Measurements from ENCODE around the gene ZNF783. TPM values are rescaled to one million over a fixed set of nuclear protein-coding genes. Genes with fewer than 3 reads are reported as not detected.
"Not testable (repeated sequence)": the region's sequence is repeated elsewhere in the genome, so short reads cannot be mapped to it uniquely, and the experiment has no call there.

ZNF783 gene
- polyA plus RNA-seq, 1 experiment: 6.9 TPM

- no peak for DNase-seq (ENCODE audit: low read depth)
- POLR2A ChIA-PET: no interaction called here
- no peaks in the 10 kb centered on the region for H3K36me3 ChIP-seq (ENCODE audit: control insufficient read depth, insufficient read depth, low read length)
- no peak for TF ChIP-seq CTCF (IDR thresholded peaks at IDR 0.05; ENCODE audit: insufficient read depth, low read depth, low read length)
- no peak overlapping the region for H3K4me3 ChIP-seq (ENCODE audit: low read depth, low read length)
- no peaks in the 10 kb centered on the region for H3K27me3 ChIP-seq (ENCODE audit: control insufficient read depth, insufficient read depth, low read length)
- CTCF ChIA-PET: interaction anchor here (1.0 to 1.3 kb wide), 2 partner anchors 21 to 30 kb away, joined by 3 to 5 read pairs; no protein-coding TSS in a partner anchor
These were observed 69.0 kb downstream of the ZNF783 start for GRCh38 chr7:149330914-149331567.

- H3K4me3 ChIP-seq (ENCODE audit: low read depth, low read length); CTCF ChIA-PET; POLR2A ChIA-PET; H3K27me3 ChIP-seq (ENCODE audit: control insufficient read depth, insufficient read depth, low read length); DNase-seq (ENCODE audit: low read depth); H3K36me3 ChIP-seq (ENCODE audit: control insufficient read depth, insufficient read depth, low read length): not testable (repeated sequence)
These were observed 70.8 kb downstream of the ZNF783 start for GRCh38 chr7:149332602-149333320.

GRCh38 chr7:149333321-149333717 lies 71.3 kb downstream of the ZNF783 start:
- CTCF ChIA-PET: no interaction called here

GRCh38 chr7:149334219-149334618 lies 72.2 kb downstream of the ZNF783 start:
- no peak for DNase-seq (ENCODE audit: low read depth)
- ChIA-PET CTCF (no interaction called here), POLR2A (no interaction called here)
- Histone ChIP-seq H3K36me3 (ENCODE audit: control insufficient read depth, insufficient read depth, low read length) (no peaks in the 10 kb centered on the region), H3K4me3 (ENCODE audit: low read depth, low read length) (no peak overlapping the region), H3K27me3 (ENCODE audit: control insufficient read depth, insufficient read depth, low read length) (no peaks in the 10 kb centered on the region)
- TF ChIP-seq CTCF (IDR thresholded peaks at IDR 0.05; ENCODE audit: insufficient read depth, low read depth, low read length): no peak

More at GRCh38 chr7:149333321-149333717, 71.3 kb downstream of the ZNF783 start:
- Histone ChIP-seq H3K36me3 (ENCODE audit: control insufficient read depth, insufficient read depth, low read length) (no peaks in the 10 kb centered on the region), H3K4me3 (ENCODE audit: low read depth, low read length) (no peak overlapping the region), H3K27me3 (ENCODE audit: control insufficient read depth, insufficient read depth, low read length) (no peaks in the 10 kb centered on the region)
- DNase-seq (ENCODE audit: low read depth): no peak
- no peak for TF ChIP-seq CTCF (IDR thresholded peaks at IDR 0.05; ENCODE audit: insufficient read depth, low read depth, low read length)
- POLR2A ChIA-PET: no interaction called here

Small RNA genes lying within 50 kb of the gene (small RNA-seq; reads per million reads assigned to genes)
- not detected for gene AC004941.2 (ENCODE audit: insufficient read length, low read depth, low replicate concordance)

Other genes with a start within 250 kb of the ZNF783 start
- 173 and 204 TPM in 2 replicates for gene PDIA4, start 233.7 kb upstream of the ZNF783 start, polyA plus RNA-seq (2011; rRNA removed)
- gene ZNF786, start 171.5 kb upstream of the ZNF783 start, polyA plus RNA-seq (2011; rRNA removed): 2.1 and 2.3 TPM in 2 replicates
- gene ZNF425, start 135.9 kb upstream of the ZNF783 start, polyA plus RNA-seq (2011; rRNA removed): 1.8 and 2.0 TPM in 2 replicates
- 5.9 and 8.0 TPM in 2 replicates for gene ZNF398, start 114.7 kb upstream of the ZNF783 start, polyA plus RNA-seq (2011; rRNA removed)
- 11.6 and 15.2 TPM in 2 replicates for gene ZNF282, start 66.7 kb upstream of the ZNF783 start, polyA plus RNA-seq (2011; rRNA removed)
- 3.2 and 4.6 TPM in 2 replicates for gene ZNF212, start 22.5 kb upstream of the ZNF783 start, polyA plus RNA-seq (2011; rRNA removed)
- 3.8 and 4.4 TPM in 2 replicates for gene ZNF777, start 198.9 kb downstream of the ZNF783 start, polyA plus RNA-seq (2011; rRNA removed)
- 4.4 and 5.4 TPM in 2 replicates for gene ZNF746, start 235.6 kb downstream of the ZNF783 start, polyA plus RNA-seq (2011; rRNA removed)

Data from BJ (cell line).